Ishikawa (cell line): ENCODE measurements around the gene GPR15LG.

Source experiments
- CEBPB ChIP-seq: IDR thresholded peaks from 2 replicates; pipeline ENCODE4 v1.6.1; 2012
- CREB1 ChIP-seq: IDR thresholded peaks from 2 replicates; pipeline ENCODE4 v1.6.1; 2012; ENCODE audit warnings: low read depth
- EGR1 ChIP-seq: IDR thresholded peaks from 2 replicates; pipeline ENCODE4 v1.6.1; 2012
- EP300 ChIP-seq: IDR thresholded peaks from 2 replicates; pipeline ENCODE4 v1.6.1; 2012; ENCODE audit warnings: borderline replicate concordance
- FOXM1 ChIP-seq: IDR thresholded peaks from 2 replicates; pipeline ENCODE4 v1.6.1; 2012; ENCODE audit warnings: low read depth, borderline replicate concordance
- MAX ChIP-seq: IDR thresholded peaks from 2 replicates; pipeline ENCODE4 v1.6.1; 2012
- NFIC ChIP-seq: IDR thresholded peaks from 2 replicates; pipeline ENCODE4 v1.6.1; 2012
- RAD21 ChIP-seq: IDR thresholded peaks from 2 replicates; pipeline ENCODE4 v1.6.1; 2012; ENCODE audit warnings: low read depth
- REST ChIP-seq: IDR thresholded peaks from 2 replicates; pipeline ENCODE4 v1.6.1; 2012; ENCODE audit warnings: low read depth, mild to moderate bottlenecking
- TAF1 ChIP-seq: IDR thresholded peaks from 2 replicates; pipeline ENCODE4 v1.6.1; 2012; ENCODE audit warnings: low read depth, mild to moderate bottlenecking
- TCF12 ChIP-seq: IDR thresholded peaks from 2 replicates; pipeline ENCODE4 v1.6.1; 2012; ENCODE audit warnings: low read depth
- TEAD4 ChIP-seq: IDR thresholded peaks from 2 replicates; pipeline ENCODE4 v1.6.1; 2012
- USF1 ChIP-seq: IDR thresholded peaks from 2 replicates; pipeline ENCODE4 v1.6.1; 2012
- YY1 ChIP-seq: IDR thresholded peaks from 2 replicates; pipeline ENCODE4 v1.6.1; 2012; ENCODE audit warnings: low read depth
- ZBTB7A ChIP-seq: IDR thresholded peaks from 2 replicates; pipeline ENCODE4 v1.6.1; 2012; ENCODE audit warnings: low read depth

The GPR15LG gene

GRCh38 chr10:84225427-84226173 lies 52.0 kb downstream of the GPR15LG start, which contains the start of gene LRIT2:
Gene LRIT2, minus strand, starts transcription at chr10:84225544. Its CDS starts 24 bp downstream, at chr10:84225520.
- no peak for TF ChIP-seq REST
- no peak for TF ChIP-seq EP300
- no peak for TF ChIP-seq EGR1
- no peak for TF ChIP-seq YY1
- TF ChIP-seq TCF12: no peak
- no peak for TF ChIP-seq USF1
- no peak for TF ChIP-seq RAD21
- TF ChIP-seq TEAD4: no peak
- no peak for TF ChIP-seq MAX
- no peak for TF ChIP-seq CEBPB
- TF ChIP-seq CREB1: no peak
- no peak for TF ChIP-seq NFIC
- no peak for TF ChIP-seq ZBTB7A
- TF ChIP-seq TAF1: no peak

GRCh38 chr10:84226616-84227015 lies 53.0 kb downstream of the GPR15LG start:
- TF ChIP-seq REST (no peak), FOXM1 (no peak), TEAD4 (no peak)

- TF ChIP-seq TCF12 (no peak), YY1 (no peak), FOXM1 (no peak), EP300 (no peak), TEAD4 (no peak), NFIC (no peak), CREB1 (no peak), RAD21 (no peak), ZBTB7A (no peak), MAX (no peak), EGR1 (no peak), USF1 (no peak), CEBPB (no peak)
Observed at GRCh38 chr10:84227810-84228209, 54.2 kb downstream of the GPR15LG start.

GRCh38 chr10:84230359-84230758 lies 56.8 kb downstream of the GPR15LG start:
- no peak for TF ChIP-seq USF1
- TF ChIP-seq EGR1: no peak
- TF ChIP-seq EP300: no peak
- TF ChIP-seq NFIC: no peak
- TF ChIP-seq MAX: no peak
- TF ChIP-seq FOXM1: no peak
- TF ChIP-seq CREB1: no peak
- no peak for TF ChIP-seq TCF12
- TF ChIP-seq REST: no peak
- no peak for TF ChIP-seq TEAD4
- TF ChIP-seq ZBTB7A: no peak
- TF ChIP-seq RAD21: no peak
- TF ChIP-seq TAF1: no peak
